ENCODE results near the gene MYG1. TPM values are rescaled to one million over a fixed set of nuclear protein-coding genes. Genes with fewer than 3 reads are reported as not detected.
"Not testable (repeated sequence)": the region's sequence is repeated elsewhere in the genome, so short reads cannot be mapped to it uniquely, and the experiment has no call there.

MYG1 gene
- total RNA-seq, 1 experiment from 2014 or later = 32.4 TPM

- peaks cover 75% of the 10 kb centered on the region for H3K27me3 Mint-ChIP-seq (ENCODE audit: unreplicated experiment)
- H3K4me3 Mint-ChIP-seq (ENCODE audit: low read depth, unreplicated experiment) = no peak overlapping the region
- CTCF ChIA-PET = interaction anchor here (1.2 kb wide), 1 partner anchor 91 kb away, joined by 3 read pairs; no protein-coding TSS in a partner anchor
- no peak overlapping the region for H3K27ac Mint-ChIP-seq (ENCODE audit: unreplicated experiment)
- BruUV-seq (replicated peaks) = no TSS peak
- H3K9me3 Mint-ChIP-seq (ENCODE audit: low read depth, unreplicated experiment) = no peaks in the 10 kb centered on the region
- TF ChIP-seq CTCF (IDR thresholded peaks at IDR 0.05; ENCODE audit: unreplicated experiment) = no peak
- DNase-seq = no peak
- H3K4me1 Mint-ChIP-seq (ENCODE audit: low read depth, unreplicated experiment) = no peaks in the 10 kb centered on the region
- intact Hi-C loops (cut with micrococcal nuclease; ENCODE audit: unreplicated experiment) = no loop called here
- no peaks in the 10 kb centered on the region for H3K36me3 Mint-ChIP-seq (ENCODE audit: insufficient read depth, unreplicated experiment)
Observed at GRCh38 chr12:53330671-53331070, 31.2 kb downstream of the MYG1 start.

GRCh38 chr12:53332339-53332738 lies 32.8 kb downstream of the MYG1 start:
- BruUV-seq (replicated peaks); H3K27ac Mint-ChIP-seq (ENCODE audit: unreplicated experiment); H3K4me3 Mint-ChIP-seq (ENCODE audit: low read depth, unreplicated experiment); DNase-seq; H3K9me3 Mint-ChIP-seq (ENCODE audit: low read depth, unreplicated experiment); H3K36me3 Mint-ChIP-seq (ENCODE audit: insufficient read depth, unreplicated experiment); intact Hi-C loops (cut with micrococcal nuclease; ENCODE audit: unreplicated experiment); H3K4me1 Mint-ChIP-seq (ENCODE audit: low read depth, unreplicated experiment); CTCF ChIA-PET: not testable (repeated sequence)
- peaks cover 86% of the 10 kb centered on the region for H3K27me3 Mint-ChIP-seq (ENCODE audit: unreplicated experiment)

GRCh38 chr12:53332744-53333143 lies 33.2 kb downstream of the MYG1 start:
- CTCF ChIA-PET = no interaction called here
- no peaks in the 10 kb centered on the region for H3K9me3 Mint-ChIP-seq (ENCODE audit: low read depth, unreplicated experiment)

GRCh38 chr12:53333289-53333688 lies 33.8 kb downstream of the MYG1 start:
- Mint-ChIP-seq H3K4me1 (ENCODE audit: low read depth, unreplicated experiment) (no peaks in the 10 kb centered on the region), H3K27me3 (ENCODE audit: unreplicated experiment) (peaks cover 86% of the 10 kb centered on the region), H3K9me3 (ENCODE audit: low read depth, unreplicated experiment) (no peaks in the 10 kb centered on the region), H3K27ac (ENCODE audit: unreplicated experiment) (no peak overlapping the region), H3K4me3 (ENCODE audit: low read depth, unreplicated experiment) (no peak overlapping the region), H3K36me3 (ENCODE audit: insufficient read depth, unreplicated experiment) (no peaks in the 10 kb centered on the region)
- CTCF ChIA-PET = interaction anchor here (0.5 to 0.7 kb wide), 2 partner anchors 15 to 21 kb away, joined by 3 read pairs; no protein-coding TSS in a partner anchor
- intact Hi-C loops (cut with micrococcal nuclease; ENCODE audit: unreplicated experiment) = no loop called here
- no peak for TF ChIP-seq CTCF (IDR thresholded peaks at IDR 0.05; ENCODE audit: unreplicated experiment)
- BruUV-seq (replicated peaks) = no TSS peak
- no peak for DNase-seq

More at GRCh38 chr12:53332744-53333143, 33.2 kb downstream of the MYG1 start:
- H3K4me3 Mint-ChIP-seq (ENCODE audit: low read depth, unreplicated experiment) = no peak overlapping the region
- H3K27me3 Mint-ChIP-seq (ENCODE audit: unreplicated experiment) = peaks cover 86% of the 10 kb centered on the region
- BruUV-seq (replicated peaks) = no TSS peak
- no peak overlapping the region for H3K27ac Mint-ChIP-seq (ENCODE audit: unreplicated experiment)
- intact Hi-C loops (cut with micrococcal nuclease; ENCODE audit: unreplicated experiment) = no loop called here
- TF ChIP-seq CTCF (IDR thresholded peaks at IDR 0.05; ENCODE audit: unreplicated experiment) = no peak
- H3K4me1 Mint-ChIP-seq (ENCODE audit: low read depth, unreplicated experiment) = no peaks in the 10 kb centered on the region
- no peaks in the 10 kb centered on the region for H3K36me3 Mint-ChIP-seq (ENCODE audit: insufficient read depth, unreplicated experiment)
- no peak for DNase-seq

GRCh38 chr12:53333845-53334244 lies 34.4 kb downstream of the MYG1 start:
- H3K36me3 Mint-ChIP-seq (ENCODE audit: insufficient read depth, unreplicated experiment) = no peaks in the 10 kb centered on the region
- no TSS peak for BruUV-seq (replicated peaks)
- no peaks in the 10 kb centered on the region for H3K9me3 Mint-ChIP-seq (ENCODE audit: low read depth, unreplicated experiment)
- no peak overlapping the region for H3K27ac Mint-ChIP-seq (ENCODE audit: unreplicated experiment)
- intact Hi-C loops (cut with micrococcal nuclease; ENCODE audit: unreplicated experiment) = no loop called here
- no peak for DNase-seq
- TF ChIP-seq CTCF (IDR thresholded peaks at IDR 0.05; ENCODE audit: unreplicated experiment) = no peak
- H3K4me1 Mint-ChIP-seq (ENCODE audit: low read depth, unreplicated experiment) = no peaks in the 10 kb centered on the region
- H3K4me3 Mint-ChIP-seq (ENCODE audit: low read depth, unreplicated experiment) = no peak overlapping the region
- peaks cover 87% of the 10 kb centered on the region for H3K27me3 Mint-ChIP-seq (ENCODE audit: unreplicated experiment)
- CTCF ChIA-PET = interaction anchor here (0.5 to 0.7 kb wide), 2 partner anchors 15 to 20 kb away, joined by 3 read pairs; no protein-coding TSS in a partner anchor

Measured in Calu3 (cell line).